Measurements from ENCODE around the gene ATG4A.

The ATG4A gene

GRCh38 chrX:108117988-108118387, 26.4 kb downstream of the ATG4A start:
- Histone ChIP-seq H3K9me3 (ENCODE audit: control extremely low read depth in 1 of 5, control insufficient read depth in 4 of 5, insufficient read depth in 2 of 5, low read depth in 1 of 5, low read length in 4 of 5) (no peaks in the 10 kb centered on the region), H3K27me3 (replicated peaks in 2 of 5; ENCODE audit: control insufficient read depth in 4 of 5, insufficient read depth in 5 of 5, low read length in 4 of 5) (no peaks in the 10 kb centered on the region), H3K4me1 (ENCODE audit: control extremely low read depth in 1 of 4, control insufficient read depth in 4 of 4, insufficient read depth in 4 of 4, low read length in 3 of 4) (no peaks in the 10 kb centered on the region), H3K36me3 (ENCODE audit: control insufficient read depth in 4 of 4, insufficient read depth in 4 of 4, low read length in 3 of 4) (no peaks in the 10 kb centered on the region), H3K4me3 (ENCODE audit: control insufficient read depth in 1 of 7, extremely low read depth in 1 of 7, insufficient read depth in 4 of 7, low read depth in 2 of 7, low read length in 6 of 7) (no peak overlapping the region), H3K27ac (ENCODE audit: insufficient read depth in 1 of 2, low read depth in 1 of 2, low read length in 2 of 2, poor library complexity in 1 of 2, severe bottlenecking in 2 of 2) (no peak overlapping the region)
- CTCF ChIA-PET, result no interaction called here
- POLR2A ChIA-PET, result no interaction called here
- no CpG with 5 or more reads among the region's 3 CpGs for WGBS (ENCODE audit: insufficient coverage)
- no peak for DNase-seq

GRCh38 chrX:108121291-108121690, 29.7 kb downstream of the ATG4A start:
- CTCF ChIA-PET, result no interaction called here
- H3K4me1 ChIP-seq (ENCODE audit: control extremely low read depth in 1 of 4, control insufficient read depth in 4 of 4, insufficient read depth in 4 of 4, low read length in 3 of 4), result no peaks in the 10 kb centered on the region
- no peak overlapping the region for H3K4me3 ChIP-seq (ENCODE audit: control insufficient read depth in 1 of 7, extremely low read depth in 1 of 7, insufficient read depth in 4 of 7, low read depth in 2 of 7, low read length in 6 of 7)
- WGBS (ENCODE audit: insufficient coverage), result 68% methylated on average over 3 of the region's 3 CpGs
- no peaks in the 10 kb centered on the region for H3K9me3 ChIP-seq (ENCODE audit: control extremely low read depth in 1 of 5, control insufficient read depth in 4 of 5, insufficient read depth in 2 of 5, low read depth in 1 of 5, low read length in 4 of 5)
- no peak overlapping the region for H3K27ac ChIP-seq (ENCODE audit: insufficient read depth in 1 of 2, low read depth in 1 of 2, low read length in 2 of 2, poor library complexity in 1 of 2, severe bottlenecking in 2 of 2)
- H3K36me3 ChIP-seq (ENCODE audit: control insufficient read depth in 4 of 4, insufficient read depth in 4 of 4, low read length in 3 of 4), result no peaks in the 10 kb centered on the region
- POLR2A ChIA-PET, result no interaction called here
- no peak for DNase-seq
- no peaks in the 10 kb centered on the region for H3K27me3 ChIP-seq (replicated peaks in 2 of 5; ENCODE audit: control insufficient read depth in 4 of 5, insufficient read depth in 5 of 5, low read length in 4 of 5)

- Histone ChIP-seq H3K4me1 (ENCODE audit: control extremely low read depth in 1 of 4, control insufficient read depth in 4 of 4, insufficient read depth in 4 of 4, low read length in 3 of 4) (no peaks in the 10 kb centered on the region), H3K27ac (ENCODE audit: insufficient read depth in 1 of 2, low read depth in 1 of 2, low read length in 2 of 2, poor library complexity in 1 of 2, severe bottlenecking in 2 of 2) (no peak overlapping the region), H3K4me3 (ENCODE audit: control insufficient read depth in 1 of 7, extremely low read depth in 1 of 7, insufficient read depth in 4 of 7, low read depth in 2 of 7, low read length in 6 of 7) (no peak overlapping the region), H3K27me3 (replicated peaks in 2 of 5; ENCODE audit: control insufficient read depth in 4 of 5, insufficient read depth in 5 of 5, low read length in 4 of 5) (no peaks in the 10 kb centered on the region), H3K9me3 (ENCODE audit: control extremely low read depth in 1 of 5, control insufficient read depth in 4 of 5, insufficient read depth in 2 of 5, low read depth in 1 of 5, low read length in 4 of 5) (no peaks in the 10 kb centered on the region), H3K36me3 (ENCODE audit: control insufficient read depth in 4 of 4, insufficient read depth in 4 of 4, low read length in 3 of 4) (no peaks in the 10 kb centered on the region)
- POLR2A ChIA-PET, result no interaction called here
- CTCF ChIA-PET, result no interaction called here
- 93% methylated on average over 2 of the region's 2 CpGs for WGBS (ENCODE audit: insufficient coverage)
- no peak for DNase-seq
These were observed 31.2 kb downstream of the ATG4A start for GRCh38 chrX:108122748-108123147.

- ChIA-PET POLR2A (no interaction called here), CTCF (no interaction called here)
These were observed 32.2 kb downstream of the ATG4A start for GRCh38 chrX:108123591-108124366.

GRCh38 chrX:108126661-108127060, 35.1 kb downstream of the ATG4A start:
- ChIA-PET CTCF (no interaction called here), POLR2A (no interaction called here)
- Histone ChIP-seq H3K9me3 (ENCODE audit: control extremely low read depth in 1 of 5, control insufficient read depth in 4 of 5, insufficient read depth in 2 of 5, low read depth in 1 of 5, low read length in 4 of 5) (no peaks in the 10 kb centered on the region), H3K27ac (ENCODE audit: insufficient read depth in 1 of 2, low read depth in 1 of 2, low read length in 2 of 2, poor library complexity in 1 of 2, severe bottlenecking in 2 of 2) (no peak overlapping the region), H3K36me3 (ENCODE audit: control insufficient read depth in 4 of 4, insufficient read depth in 4 of 4, low read length in 3 of 4) (peaks cover 0 to 8% (median 0%) of the 10 kb centered on the region in 4 experiments), H3K27me3 (replicated peaks in 2 of 5; ENCODE audit: control insufficient read depth in 4 of 5, insufficient read depth in 5 of 5, low read length in 4 of 5) (no peaks in the 10 kb centered on the region), H3K4me3 (ENCODE audit: control insufficient read depth in 1 of 7, extremely low read depth in 1 of 7, insufficient read depth in 4 of 7, low read depth in 2 of 7, low read length in 6 of 7) (no peak overlapping the region), H3K4me1 (ENCODE audit: control extremely low read depth in 1 of 4, control insufficient read depth in 4 of 4, insufficient read depth in 4 of 4, low read length in 3 of 4) (no peaks in the 10 kb centered on the region)
- 80% methylated on average over 1 of the region's 2 CpGs for WGBS (ENCODE audit: insufficient coverage)
- no peak for DNase-seq

More at GRCh38 chrX:108123591-108124366, 32.2 kb downstream of the ATG4A start:
- no peak for DNase-seq
- Histone ChIP-seq H3K36me3 (ENCODE audit: control insufficient read depth in 4 of 4, insufficient read depth in 4 of 4, low read length in 3 of 4) (no peaks in the 10 kb centered on the region), H3K27ac (ENCODE audit: insufficient read depth in 1 of 2, low read depth in 1 of 2, low read length in 2 of 2, poor library complexity in 1 of 2, severe bottlenecking in 2 of 2) (no peak overlapping the region), H3K4me1 (ENCODE audit: control extremely low read depth in 1 of 4, control insufficient read depth in 4 of 4, insufficient read depth in 4 of 4, low read length in 3 of 4) (no peaks in the 10 kb centered on the region), H3K27me3 (replicated peaks in 2 of 5; ENCODE audit: control insufficient read depth in 4 of 5, insufficient read depth in 5 of 5, low read length in 4 of 5) (no peaks in the 10 kb centered on the region), H3K9me3 (ENCODE audit: control extremely low read depth in 1 of 5, control insufficient read depth in 4 of 5, insufficient read depth in 2 of 5, low read depth in 1 of 5, low read length in 4 of 5) (no peaks in the 10 kb centered on the region), H3K4me3 (ENCODE audit: control insufficient read depth in 1 of 7, extremely low read depth in 1 of 7, insufficient read depth in 4 of 7, low read depth in 2 of 7, low read length in 6 of 7) (no peak overlapping the region)
- WGBS (ENCODE audit: insufficient coverage), result 100% methylated on average over 1 of the region's 3 CpGs

- Histone ChIP-seq H3K36me3 (ENCODE audit: control insufficient read depth in 4 of 4, insufficient read depth in 4 of 4, low read length in 3 of 4) (peaks cover 0 to 8% (median 1%) of the 10 kb centered on the region in 4 experiments), H3K27ac (ENCODE audit: insufficient read depth in 1 of 2, low read depth in 1 of 2, low read length in 2 of 2, poor library complexity in 1 of 2, severe bottlenecking in 2 of 2) (no peak overlapping the region), H3K4me1 (ENCODE audit: control extremely low read depth in 1 of 4, control insufficient read depth in 4 of 4, insufficient read depth in 4 of 4, low read length in 3 of 4) (no peaks in the 10 kb centered on the region), H3K27me3 (replicated peaks in 2 of 5; ENCODE audit: control insufficient read depth in 4 of 5, insufficient read depth in 5 of 5, low read length in 4 of 5) (no peaks in the 10 kb centered on the region), H3K9me3 (ENCODE audit: control extremely low read depth in 1 of 5, control insufficient read depth in 4 of 5, insufficient read depth in 2 of 5, low read depth in 1 of 5, low read length in 4 of 5) (no peaks in the 10 kb centered on the region), H3K4me3 (ENCODE audit: control insufficient read depth in 1 of 7, extremely low read depth in 1 of 7, insufficient read depth in 4 of 7, low read depth in 2 of 7, low read length in 6 of 7) (no peak overlapping the region)
- ChIA-PET POLR2A (no interaction called here), CTCF (no interaction called here)
- DNase-seq, result no peak
- 96% methylated on average over 4 of the region's 4 CpGs for WGBS (ENCODE audit: insufficient coverage)
These were observed 35.6 kb downstream of the ATG4A start for GRCh38 chrX:108127152-108127551.

GRCh38 chrX:108130889-108131288, 39.3 kb downstream of the ATG4A start:
- Histone ChIP-seq H3K9me3 (ENCODE audit: control extremely low read depth in 1 of 5, control insufficient read depth in 4 of 5, insufficient read depth in 2 of 5, low read depth in 1 of 5, low read length in 4 of 5) (no peaks in the 10 kb centered on the region), H3K4me3 (ENCODE audit: control insufficient read depth in 1 of 7, extremely low read depth in 1 of 7, insufficient read depth in 4 of 7, low read depth in 2 of 7, low read length in 6 of 7) (no peak overlapping the region), H3K36me3 (ENCODE audit: control insufficient read depth in 4 of 4, insufficient read depth in 4 of 4, low read length in 3 of 4) (peaks cover 0 to 18% (median 4%) of the 10 kb centered on the region in 4 experiments), H3K27ac (ENCODE audit: insufficient read depth in 1 of 2, low read depth in 1 of 2, low read length in 2 of 2, poor library complexity in 1 of 2, severe bottlenecking in 2 of 2) (no peak overlapping the region), H3K27me3 (replicated peaks in 2 of 5; ENCODE audit: control insufficient read depth in 4 of 5, insufficient read depth in 5 of 5, low read length in 4 of 5) (peaks cover 0 to 2% (median 0%) of the 10 kb centered on the region in 5 experiments), H3K4me1 (ENCODE audit: control extremely low read depth in 1 of 4, control insufficient read depth in 4 of 4, insufficient read depth in 4 of 4, low read length in 3 of 4) (no peaks in the 10 kb centered on the region)
- DNase-seq, result no peak
- ChIA-PET POLR2A (no interaction called here), CTCF (no interaction called here)
- 83% methylated on average over 1 of the region's 1 CpG for WGBS (ENCODE audit: insufficient coverage)

Data from common myeloid progenitor, CD34-positive (primary cell).